ENCODE measurements around the gene CLASP2. TPM values are rescaled to one million over a fixed set of nuclear protein-coding genes. Genes with fewer than 3 reads are reported as not detected.

The CLASP2 gene
- total RNA-seq, 1 experiment from 2014 or later = 58.9 TPM

- CTCF ChIA-PET = no interaction called here
- no TSS peak for BruUV-seq (replicated peaks)
- peaks cover 40% of the 10 kb centered on the region for H3K9me3 Mint-ChIP-seq (ENCODE audit: unreplicated experiment)
These were observed 192.8 kb downstream of the CLASP2 start for GRCh38 chr3:33525232-33525631.

GRCh38 chr3:33523093-33523667 lies 194.9 kb downstream of the CLASP2 start:
- CTCF ChIA-PET = no interaction called here

More at GRCh38 chr3:33525232-33525631, 192.8 kb downstream of the CLASP2 start:
- POLR2A ChIA-PET = no interaction called here
- intact Hi-C loops (cut with micrococcal nuclease) = no loop called here
- Mint-ChIP-seq H3K27me3 (ENCODE audit: insufficient read depth, unreplicated experiment) (no peaks in the 10 kb centered on the region), H3K36me3 (ENCODE audit: insufficient read depth, unreplicated experiment) (peaks cover 41% of the 10 kb centered on the region), H3K4me3 (ENCODE audit: unreplicated experiment) (no peak overlapping the region), H3K27ac (ENCODE audit: low read depth, unreplicated experiment) (no peak overlapping the region), H3K4me1 (ENCODE audit: insufficient read depth, unreplicated experiment) (no peaks in the 10 kb centered on the region)
- TF ChIP-seq CTCF (IDR thresholded peaks at IDR 0.05; ENCODE audit: unreplicated experiment) = no peak
- DNase-seq (ENCODE audit: unreplicated experiment) = no peak

GRCh38 chr3:33521736-33522135 lies 196.3 kb downstream of the CLASP2 start:
- peaks cover 25% of the 10 kb centered on the region for H3K9me3 Mint-ChIP-seq (ENCODE audit: unreplicated experiment)
- no peak overlapping the region for H3K4me3 Mint-ChIP-seq (ENCODE audit: unreplicated experiment)
- no peak overlapping the region for H3K27ac Mint-ChIP-seq (ENCODE audit: low read depth, unreplicated experiment)
- H3K4me1 Mint-ChIP-seq (ENCODE audit: insufficient read depth, unreplicated experiment) = no peaks in the 10 kb centered on the region
- TF ChIP-seq CTCF (IDR thresholded peaks at IDR 0.05; ENCODE audit: unreplicated experiment) = no peak
- H3K27me3 Mint-ChIP-seq (ENCODE audit: insufficient read depth, unreplicated experiment) = no peaks in the 10 kb centered on the region
- peaks cover 32% of the 10 kb centered on the region for H3K36me3 Mint-ChIP-seq (ENCODE audit: insufficient read depth, unreplicated experiment)
- no peak for DNase-seq (ENCODE audit: unreplicated experiment)
- CTCF ChIA-PET = interaction anchor here (0.5 kb wide), 1 partner anchor 255 kb away, joined by 4 read pairs; no protein-coding TSS in a partner anchor
- intact Hi-C loops (cut with micrococcal nuclease) = no loop called here
- BruUV-seq (replicated peaks) = no TSS peak
- POLR2A ChIA-PET = interaction anchor here (0.8 kb wide), 1 partner anchor 81 kb away, joined by 4 read pairs; no protein-coding TSS in a partner anchor

More at GRCh38 chr3:33523093-33523667, 194.9 kb downstream of the CLASP2 start:
- intact Hi-C loops (cut with micrococcal nuclease) = no loop called here
- DNase-seq (ENCODE audit: unreplicated experiment) = no peak
- no peaks in the 10 kb centered on the region for H3K27me3 Mint-ChIP-seq (ENCODE audit: insufficient read depth, unreplicated experiment)
- no peak overlapping the region for H3K27ac Mint-ChIP-seq (ENCODE audit: low read depth, unreplicated experiment)
- H3K36me3 Mint-ChIP-seq (ENCODE audit: insufficient read depth, unreplicated experiment) = peaks cover 35% of the 10 kb centered on the region
- BruUV-seq (replicated peaks) = no TSS peak
- POLR2A ChIA-PET = interaction anchor here (0.6 to 0.7 kb wide), 2 partner anchors 13 to 272 kb away, joined by 3 read pairs; no protein-coding TSS in a partner anchor
- H3K4me1 Mint-ChIP-seq (ENCODE audit: insufficient read depth, unreplicated experiment) = no peaks in the 10 kb centered on the region
- H3K4me3 Mint-ChIP-seq (ENCODE audit: unreplicated experiment) = no peak overlapping the region
- TF ChIP-seq CTCF (IDR thresholded peaks at IDR 0.05; ENCODE audit: unreplicated experiment) = no peak
- H3K9me3 Mint-ChIP-seq (ENCODE audit: unreplicated experiment) = peaks cover 30% of the 10 kb centered on the region

- no peak for TF ChIP-seq CTCF (IDR thresholded peaks at IDR 0.05; ENCODE audit: unreplicated experiment)
- no TSS peak for BruUV-seq (replicated peaks)
- POLR2A ChIA-PET = no interaction called here
- H3K4me3 Mint-ChIP-seq (ENCODE audit: unreplicated experiment) = no peak overlapping the region
- CTCF ChIA-PET = no interaction called here
- H3K9me3 Mint-ChIP-seq (ENCODE audit: unreplicated experiment) = no peaks in the 10 kb centered on the region
- no peaks in the 10 kb centered on the region for H3K27me3 Mint-ChIP-seq (ENCODE audit: insufficient read depth, unreplicated experiment)
- peaks cover 45% of the 10 kb centered on the region for H3K36me3 Mint-ChIP-seq (ENCODE audit: insufficient read depth, unreplicated experiment)
- no peaks in the 10 kb centered on the region for H3K4me1 Mint-ChIP-seq (ENCODE audit: insufficient read depth, unreplicated experiment)
- DNase-seq (ENCODE audit: unreplicated experiment) = no peak
- intact Hi-C loops (cut with micrococcal nuclease) = no loop called here
- no peak overlapping the region for H3K27ac Mint-ChIP-seq (ENCODE audit: low read depth, unreplicated experiment)
These were observed 204.7 kb downstream of the CLASP2 start for GRCh38 chr3:33513262-33513863.

Data from MCF 10A (cell line).